C4-2B (cell line): Measurements from ENCODE around the gene FBXO36.

Experiments
- ZFX ChIP-seq: fragments of 450-650 bp; IDR thresholded peaks from 2 replicates; pipeline ENCODE4 v1.6.1; 2017
- TF ChIP-seq, protein P1 (sequence below): fragments of 450-650 bp; conservative IDR thresholded peaks from 2 replicates; pipeline ENCODE4 v1.5.1; 2017; ENCODE audit warnings: mild to moderate bottlenecking

DNA sequence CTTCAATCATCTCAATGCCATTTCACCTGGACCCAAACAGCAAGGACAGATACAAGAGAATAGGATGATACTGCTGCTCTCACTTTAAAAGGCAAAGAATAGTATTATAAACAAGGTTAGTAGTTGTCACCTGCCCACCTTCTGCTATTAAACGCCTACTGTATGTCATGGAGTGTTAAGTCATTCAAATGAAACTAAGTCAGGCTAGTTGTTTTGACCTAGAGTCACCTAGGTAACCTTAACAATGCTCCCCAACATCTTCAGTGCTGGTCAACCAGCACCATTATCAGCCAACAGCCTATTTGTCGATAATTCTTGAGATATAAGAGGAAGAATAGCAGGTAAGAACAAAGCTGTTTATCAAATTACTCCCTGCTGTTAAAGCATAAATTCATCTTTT lies 39.7 kb upstream of the FBXO36 start:
- TF ChIP-seq, protein P1, sequence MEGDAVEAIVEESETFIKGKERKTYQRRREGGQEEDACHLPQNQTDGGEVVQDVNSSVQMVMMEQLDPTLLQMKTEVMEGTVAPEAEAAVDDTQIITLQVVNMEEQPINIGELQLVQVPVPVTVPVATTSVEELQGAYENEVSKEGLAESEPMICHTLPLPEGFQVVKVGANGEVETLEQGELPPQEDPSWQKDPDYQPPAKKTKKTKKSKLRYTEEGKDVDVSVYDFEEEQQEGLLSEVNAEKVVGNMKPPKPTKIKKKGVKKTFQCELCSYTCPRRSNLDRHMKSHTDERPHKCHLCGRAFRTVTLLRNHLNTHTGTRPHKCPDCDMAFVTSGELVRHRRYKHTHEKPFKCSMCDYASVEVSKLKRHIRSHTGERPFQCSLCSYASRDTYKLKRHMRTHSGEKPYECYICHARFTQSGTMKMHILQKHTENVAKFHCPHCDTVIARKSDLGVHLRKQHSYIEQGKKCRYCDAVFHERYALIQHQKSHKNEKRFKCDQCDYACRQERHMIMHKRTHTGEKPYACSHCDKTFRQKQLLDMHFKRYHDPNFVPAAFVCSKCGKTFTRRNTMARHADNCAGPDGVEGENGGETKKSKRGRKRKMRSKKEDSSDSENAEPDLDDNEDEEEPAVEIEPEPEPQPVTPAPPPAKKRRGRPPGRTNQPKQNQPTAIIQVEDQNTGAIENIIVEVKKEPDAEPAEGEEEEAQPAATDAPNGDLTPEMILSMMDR: no peak
- TF ChIP-seq ZFX: no peak
